ENCODE results near the gene HBM. TPM values are rescaled to one million over a fixed set of nuclear protein-coding genes. Genes with fewer than 3 reads are reported as not detected.
"Not testable (repeated sequence)": the region's sequence is repeated elsewhere in the genome, so short reads cannot be mapped to it uniquely, and the experiment has no call there.

Gene HBM
- total RNA-seq, 2 experiments from 2014 or later: not detected

- no peaks in the 10 kb centered on the region for H3K9me3 Mint-ChIP-seq (ENCODE audit: low read depth)
- no peak overlapping the region for H3K27ac Mint-ChIP-seq
- no peak for DNase-seq
- H3K4me3 Mint-ChIP-seq: no peak overlapping the region
- intact Hi-C loops (cut with DNase I, micrococcal nuclease): no loop called here
- no peak for ATAC-seq
- H3K36me3 Mint-ChIP-seq (ENCODE audit: low read depth): no peaks in the 10 kb centered on the region
- POLR2A ChIA-PET: no interaction called here
- CTCF ChIA-PET: interaction anchor here (0.9 to 1.2 kb wide), 2 partner anchors 8 to 64 kb away, joined by 3 to 4 read pairs; no protein-coding TSS in a partner anchor
- H3K27me3 Mint-ChIP-seq: peaks cover 61% of the 10 kb centered on the region
- H3K4me1 Mint-ChIP-seq: peaks cover 3% of the 10 kb centered on the region
Measured at GRCh38 chr16:170788-171187, 5.0 kb downstream of the HBM start.

- H3K4me1 Mint-ChIP-seq; POLR2A ChIA-PET; H3K9me3 Mint-ChIP-seq (ENCODE audit: low read depth); H3K36me3 Mint-ChIP-seq (ENCODE audit: low read depth); CTCF ChIA-PET; intact Hi-C loops (cut with DNase I, micrococcal nuclease); DNase-seq; H3K27ac Mint-ChIP-seq; H3K4me3 Mint-ChIP-seq: not testable (repeated sequence)
- ATAC-seq: peak; percentile 55
- peaks cover 50% of the 10 kb centered on the region for H3K27me3 Mint-ChIP-seq
Measured at GRCh38 chr16:172374-172941, 6.7 kb downstream of the HBM start, which contains the start of gene HBA2. Gene HBA2, plus strand, starts transcription at chr16:172876. Its CDS starts 37 bp downstream, at chr16:172913.

GRCh38 chr16:173211-173854 lies 7.6 kb downstream of the HBM start:
- peaks cover 53% of the 10 kb centered on the region for H3K27me3 Mint-ChIP-seq
- POLR2A ChIA-PET; ATAC-seq; CTCF ChIA-PET; H3K27ac Mint-ChIP-seq; intact Hi-C loops (cut with DNase I, micrococcal nuclease); DNase-seq; H3K9me3 Mint-ChIP-seq (ENCODE audit: low read depth); H3K4me1 Mint-ChIP-seq; H3K4me3 Mint-ChIP-seq; H3K36me3 Mint-ChIP-seq (ENCODE audit: low read depth): not testable (repeated sequence)

- ATAC-seq; H3K36me3 Mint-ChIP-seq (ENCODE audit: low read depth); H3K4me3 Mint-ChIP-seq: not testable (repeated sequence)
Measured at GRCh38 chr16:173928-174769, 8.4 kb downstream of the HBM start.

GRCh38 chr16:175011-175949 lies 9.5 kb downstream of the HBM start:
- Mint-ChIP-seq H3K9me3 (ENCODE audit: low read depth) (no peaks in the 10 kb centered on the region), H3K36me3 (ENCODE audit: low read depth) (no peaks in the 10 kb centered on the region), H3K27ac (no peak overlapping the region), H3K27me3 (peaks cover 50% of the 10 kb centered on the region), H3K4me3 (no peak overlapping the region), H3K4me1 (no peaks in the 10 kb centered on the region)
- DNase-seq (no peak), ATAC-seq (no peak)
- ChIA-PET POLR2A (no interaction called here), CTCF (no interaction called here)
- intact Hi-C loops (cut with DNase I, micrococcal nuclease): no loop called here

More at GRCh38 chr16:173928-174769, 8.4 kb downstream of the HBM start:
- CTCF ChIA-PET; H3K9me3 Mint-ChIP-seq (ENCODE audit: low read depth); intact Hi-C loops (cut with DNase I, micrococcal nuclease); H3K4me1 Mint-ChIP-seq; DNase-seq; H3K27ac Mint-ChIP-seq; POLR2A ChIA-PET: not testable (repeated sequence)
- H3K27me3 Mint-ChIP-seq: peaks cover 49% of the 10 kb centered on the region

- H3K4me1 Mint-ChIP-seq; ATAC-seq; DNase-seq; H3K4me3 Mint-ChIP-seq; H3K36me3 Mint-ChIP-seq (ENCODE audit: low read depth); H3K9me3 Mint-ChIP-seq (ENCODE audit: low read depth); CTCF ChIA-PET; POLR2A ChIA-PET; intact Hi-C loops (cut with DNase I, micrococcal nuclease); H3K27ac Mint-ChIP-seq: not testable (repeated sequence)
- H3K27me3 Mint-ChIP-seq: peaks cover 45% of the 10 kb centered on the region
Measured at GRCh38 chr16:176006-176405, 10.2 kb downstream of the HBM start.

GRCh38 chr16:176477-177382 lies 11.0 kb downstream of the HBM start, which contains the start of gene HBA1:
Gene HBA1, plus strand, starts transcription at chr16:176680. Its CDS starts 37 bp downstream, at chr16:176717.
- H3K4me3 Mint-ChIP-seq; intact Hi-C loops (cut with DNase I, micrococcal nuclease); POLR2A ChIA-PET; DNase-seq; H3K27ac Mint-ChIP-seq; H3K4me1 Mint-ChIP-seq; H3K9me3 Mint-ChIP-seq (ENCODE audit: low read depth); H3K36me3 Mint-ChIP-seq (ENCODE audit: low read depth): not testable (repeated sequence)
- CTCF ChIA-PET: interaction anchor here (1.2 to 1.4 kb wide), 2 partner anchors 70 to 112 kb away, joined by 3 to 5 read pairs; no protein-coding TSS in a partner anchor
- H3K27me3 Mint-ChIP-seq: peaks cover 42% of the 10 kb centered on the region
- ATAC-seq: peak; percentile 37

- H3K9me3 Mint-ChIP-seq (ENCODE audit: low read depth): no peaks in the 10 kb centered on the region
- ChIA-PET CTCF (interaction anchor here (1.2 to 1.4 kb wide), 2 partner anchors 70 to 112 kb away, joined by 3 to 5 read pairs; no protein-coding TSS in a partner anchor), POLR2A (no interaction called here)
- intact Hi-C loops (cut with DNase I, micrococcal nuclease): no loop called here
- H3K4me1 Mint-ChIP-seq: peaks cover 3% of the 10 kb centered on the region
- H3K36me3 Mint-ChIP-seq (ENCODE audit: low read depth): no peaks in the 10 kb centered on the region
- ATAC-seq: no peak
- no peak overlapping the region for H3K27ac Mint-ChIP-seq
- no peak overlapping the region for H3K4me3 Mint-ChIP-seq
- DNase-seq: no peak
- peaks cover 40% of the 10 kb centered on the region for H3K27me3 Mint-ChIP-seq
Measured at GRCh38 chr16:177394-177822, 11.6 kb downstream of the HBM start.

GRCh38 chr16:177981-178667 lies 12.3 kb downstream of the HBM start:
- Mint-ChIP-seq H3K27ac (no peak overlapping the region), H3K4me3 (no peak overlapping the region), H3K4me1 (peaks cover 3% of the 10 kb centered on the region), H3K36me3 (ENCODE audit: low read depth) (no peaks in the 10 kb centered on the region), H3K27me3 (peaks cover 40% of the 10 kb centered on the region), H3K9me3 (ENCODE audit: low read depth) (no peaks in the 10 kb centered on the region)
- ChIA-PET CTCF (interaction anchor here (1.0 to 1.4 kb wide), 3 partner anchors 8 to 113 kb away, joined by 3 to 5 read pairs (median 4); no protein-coding TSS in a partner anchor), POLR2A (no interaction called here)
- DNase-seq (no peak), ATAC-seq (no peak)
- intact Hi-C loops (cut with DNase I, micrococcal nuclease): no loop called here

GRCh38 chr16:178668-179015 lies 12.9 kb downstream of the HBM start:
- POLR2A ChIA-PET: no interaction called here
- peaks cover 36% of the 10 kb centered on the region for H3K27me3 Mint-ChIP-seq
- H3K4me1 Mint-ChIP-seq: peaks cover 3% of the 10 kb centered on the region
- DNase-seq: no peak
- H3K36me3 Mint-ChIP-seq (ENCODE audit: low read depth): no peaks in the 10 kb centered on the region
- H3K27ac Mint-ChIP-seq: no peak overlapping the region
- H3K9me3 Mint-ChIP-seq (ENCODE audit: low read depth): no peaks in the 10 kb centered on the region
- H3K4me3 Mint-ChIP-seq: no peak overlapping the region
- intact Hi-C loops (cut with DNase I, micrococcal nuclease): no loop called here
- CTCF ChIA-PET: interaction anchor here (1.0 kb wide), 1 partner anchor 8 kb away, joined by 4 read pairs; no protein-coding TSS in a partner anchor
- no peak for ATAC-seq
